CD14-positive monocyte (primary cell): ENCODE data around the gene RAB35. TPM values are rescaled to one million over a fixed set of nuclear protein-coding genes. Genes with fewer than 3 reads are reported as not detected.

Source experiments
- DNase-seq, 3 donors: peaks; one replicate each; pipeline ENCODE4 v3.0.0-alpha.2; 2011 to 2022
- H2AFZ ChIP-seq: 2 replicates; pipeline ENCODE4 v1.6.0; 2012; ENCODE audit warnings: mild to moderate bottlenecking, low read depth, low read length, inconsistent platforms; ENCODE audit not compliant: insufficient read depth, poor library complexity, severe bottlenecking
- H3K27ac ChIP-seq, 2 donors: 1 replicate in 1 of 2; 2 replicates in 1 of 2; pipeline ENCODE4 v1.5.1; 2012 to 2013; ENCODE audit warnings: low read length in 2 of 2, control low read depth in 1 of 2, inconsistent platforms in 1 of 2, low read depth in 1 of 2, mild to moderate bottlenecking in 1 of 2
- H3K27me3 ChIP-seq, 2 donors: one replicate each; pipeline versions ENCODE4 v1.6.0 to v1.6.1; 2011 to 2013; ENCODE audit warnings: low read length in 2 of 2; ENCODE audit not compliant: control insufficient read depth in 2 of 2, insufficient read depth in 2 of 2
- H3K36me3 ChIP-seq, 2 donors: replicated peaks in 1 of 2; 1 replicate in 1 of 2; 2 replicates in 1 of 2; pipeline versions ENCODE4 v1.5.1 to v1.6.1; 2012 to 2013; ENCODE audit warnings: low read length in 2 of 2, control low read depth in 1 of 2, inconsistent platforms in 1 of 2, mild to moderate bottlenecking in 1 of 2; ENCODE audit not compliant: insufficient read depth in 2 of 2, control insufficient read depth in 1 of 2
- H3K4me1 ChIP-seq, 2 donors: 1 replicate in 1 of 2; 2 replicates in 1 of 2; pipeline versions ENCODE4 v1.5.1 to v1.6.1; 2012 to 2013; ENCODE audit warnings: low read length in 2 of 2, control low read depth in 1 of 2, inconsistent platforms in 1 of 2, mild to moderate bottlenecking in 1 of 2, moderate library complexity in 1 of 2; ENCODE audit not compliant: insufficient read depth in 2 of 2, control insufficient read depth in 1 of 2
- H3K4me2 ChIP-seq: replicated peaks from 2 replicates; pipeline ENCODE3; 2012; ENCODE audit warnings: low read length, moderate library complexity, mild to moderate bottlenecking; ENCODE audit not compliant: poor library complexity, severe bottlenecking; ENCODE audit errors: extremely low read depth
- H3K4me3 ChIP-seq, 3 experiments: fragments of 200-600 bp in 1 of 3; sonication (generic) in 1 of 3; replicated peaks in 1 of 3; 1 replicate in 2 of 3; 2 replicates in 1 of 3; pipeline ENCODE4 v1.5.1; 2011 to 2013; ENCODE audit warnings: low read length in 3 of 3, mild to moderate bottlenecking in 3 of 3, control low read depth in 2 of 3, low read depth in 2 of 3, inconsistent platforms in 1 of 3, moderate library complexity in 1 of 3
- H3K79me2 ChIP-seq: 2 replicates; pipeline ENCODE4 v1.6.0; 2012; ENCODE audit warnings: mild to moderate bottlenecking, control low read depth, inconsistent platforms, low read length, moderate library complexity; ENCODE audit not compliant: insufficient read depth
- H3K9ac ChIP-seq: 2 replicates; pipeline ENCODE4 v1.6.0; 2017; ENCODE audit warnings: low read length, mild to moderate bottlenecking; ENCODE audit not compliant: insufficient read depth, poor library complexity, severe bottlenecking
- H3K9me3 ChIP-seq, 2 donors: replicated peaks in 1 of 2; 1 replicate in 1 of 2; 2 replicates in 1 of 2; pipeline versions ENCODE4 v1.5.1 to v1.6.1; 2012 to 2013; ENCODE audit warnings: low read length in 2 of 2, control low read depth in 1 of 2; ENCODE audit not compliant: control insufficient read depth in 1 of 2, insufficient read depth in 1 of 2
- H4K20me1 ChIP-seq: 2 replicates; pipeline ENCODE4 v1.6.0; 2012; ENCODE audit warnings: mild to moderate bottlenecking, low read length, control low read depth, moderate library complexity; ENCODE audit not compliant: insufficient read depth
- H3K27ac Mint-ChIP-seq, 7 donors: one replicate each; pipeline ENCODE4 v1.8.0; 2020; ENCODE audit warnings: mild to moderate bottlenecking in 7 of 7, mixed read lengths in 7 of 7, moderate library complexity in 6 of 7, inconsistent platforms in 2 of 7
- H3K27me3 Mint-ChIP-seq, 3 donors: one replicate each; pipeline ENCODE4 v1.8.0; 2021 to 2022; ENCODE audit warnings: low read depth in 3 of 3, mild to moderate bottlenecking in 3 of 3, mixed read lengths in 3 of 3, moderate library complexity in 3 of 3, inconsistent platforms in 1 of 3
- H3K36me3 Mint-ChIP-seq, 2 donors: one replicate each; pipeline ENCODE4 v1.8.0; 2020; ENCODE audit warnings: mixed read lengths in 2 of 2, inconsistent platforms in 1 of 2, mild to moderate bottlenecking in 1 of 2
- H3K4me1 Mint-ChIP-seq: one replicate; pipeline ENCODE4 v1.8.0; 2020; ENCODE audit warnings: mild to moderate bottlenecking, mixed read lengths
- H3K4me3 Mint-ChIP-seq, 2 donors: one replicate each; pipeline ENCODE4 v1.8.0; 2020; ENCODE audit warnings: mild to moderate bottlenecking in 2 of 2, mixed read lengths in 2 of 2, moderate library complexity in 1 of 2
- H3K9me3 Mint-ChIP-seq, 7 donors: one replicate each; pipeline ENCODE4 v1.8.0; 2020 to 2022; ENCODE audit warnings: mixed read lengths in 7 of 7, mild to moderate bottlenecking in 6 of 7, moderate library complexity in 6 of 7, inconsistent platforms in 2 of 7
- WGBS: methylation state at CpG from one replicate; pipeline ENCODE4 v1.1.5; 2013; ENCODE audit warnings: missing lambda C conversion rate; ENCODE audit not compliant: insufficient coverage; 5-methylcytosine and 5-hydroxymethylcytosine counted together
- intact Hi-C, 2 donors: fragments of 100-400 bp; cut with micrococcal nuclease; formaldehyde crosslinking; loops; one replicate each; pipeline versions ENCODE4 v1.15.0 to v1.15.1; 2023
- polyA plus RNA-seq, 3 donors: library from polyadenylated mRNA; depleted of rRNA in 1 of 3; unstranded in 2 of 3; stranded (reverse) in 1 of 3; fragments of 300-500 nt in 2 of 3; fragments of >200 nt in 1 of 3; fragmentation: Illumina TruSeq in 2 of 3; gene quantifications; 1 replicate in 2 of 3; 2 replicates in 1 of 3; pipeline ENCODE4 v1.2.3, GENCODE V29; 2012 to 2021
- TF ChIP-seq, protein P1 (sequence below): fragments of 200-600 bp; IDR thresholded peaks from one replicate; pipeline ENCODE4 v1.8.0; 2022; ENCODE audit warnings: antibody characterized with exemption, mild to moderate bottlenecking

The RAB35 gene
- polyA plus RNA-seq, 3 donors, result 20.4 to 27.3 (median 21.6) TPM

DNA sequence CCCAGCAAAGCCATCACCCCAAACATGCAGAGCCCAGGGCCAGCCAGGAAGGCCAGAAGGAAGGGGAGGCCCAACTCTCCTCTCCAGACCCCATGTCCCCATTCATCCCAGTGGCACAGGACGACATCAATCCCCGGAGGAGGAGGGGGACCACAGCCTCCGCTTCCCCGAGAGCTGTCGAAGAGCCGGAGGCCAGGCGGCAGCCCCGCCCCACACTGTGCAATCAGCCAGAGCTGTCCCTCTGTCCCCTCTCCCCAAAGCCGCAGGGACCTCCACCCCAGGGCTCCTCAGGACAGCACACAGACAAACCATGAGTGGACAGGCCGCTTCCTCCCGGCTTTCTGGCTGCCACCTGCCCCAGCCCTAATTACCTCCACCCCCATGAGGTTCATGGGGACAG, 16.8 kb downstream of the RAB35 start:
- no peak overlapping the region for H3K4me3 Mint-ChIP-seq
- H3K36me3 Mint-ChIP-seq, result peaks cover 74 to 98% of the 10 kb centered on the region in 2 donors
- Histone ChIP-seq H3K27ac (no peak overlapping the region), H3K36me3 (peaks cover 85 to 100% of the 10 kb centered on the region in 2 donors), H3K4me2 (no peak overlapping the region), H3K9ac (no peak overlapping the region), H2AFZ (no peak overlapping the region), H3K4me3 (no peak overlapping the region), H3K79me2 (peaks cover 62% of the 10 kb centered on the region), H3K27me3 (no peaks in the 10 kb centered on the region), H3K9me3 (no peaks in the 10 kb centered on the region), H3K4me1 (peaks cover 8 to 19% of the 10 kb centered on the region in 2 donors), H4K20me1 (peaks cover 97% of the 10 kb centered on the region)
- peaks cover 10% of the 10 kb centered on the region for H3K4me1 Mint-ChIP-seq
- no peak for DNase-seq
- intact Hi-C loops, result no loop called here
- WGBS, result 100% methylated on average over 6 of the region's 11 CpGs
- H3K9me3 Mint-ChIP-seq, result no peaks in the 10 kb centered on the region
- H3K27me3 Mint-ChIP-seq, result no peaks in the 10 kb centered on the region
- TF ChIP-seq, protein P1, sequence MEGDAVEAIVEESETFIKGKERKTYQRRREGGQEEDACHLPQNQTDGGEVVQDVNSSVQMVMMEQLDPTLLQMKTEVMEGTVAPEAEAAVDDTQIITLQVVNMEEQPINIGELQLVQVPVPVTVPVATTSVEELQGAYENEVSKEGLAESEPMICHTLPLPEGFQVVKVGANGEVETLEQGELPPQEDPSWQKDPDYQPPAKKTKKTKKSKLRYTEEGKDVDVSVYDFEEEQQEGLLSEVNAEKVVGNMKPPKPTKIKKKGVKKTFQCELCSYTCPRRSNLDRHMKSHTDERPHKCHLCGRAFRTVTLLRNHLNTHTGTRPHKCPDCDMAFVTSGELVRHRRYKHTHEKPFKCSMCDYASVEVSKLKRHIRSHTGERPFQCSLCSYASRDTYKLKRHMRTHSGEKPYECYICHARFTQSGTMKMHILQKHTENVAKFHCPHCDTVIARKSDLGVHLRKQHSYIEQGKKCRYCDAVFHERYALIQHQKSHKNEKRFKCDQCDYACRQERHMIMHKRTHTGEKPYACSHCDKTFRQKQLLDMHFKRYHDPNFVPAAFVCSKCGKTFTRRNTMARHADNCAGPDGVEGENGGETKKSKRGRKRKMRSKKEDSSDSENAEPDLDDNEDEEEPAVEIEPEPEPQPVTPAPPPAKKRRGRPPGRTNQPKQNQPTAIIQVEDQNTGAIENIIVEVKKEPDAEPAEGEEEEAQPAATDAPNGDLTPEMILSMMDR, result no peak
- peak overlapping the region in 3 of 7 donors; percentile 18 to 37 (median 33) for H3K27ac Mint-ChIP-seq

DNA sequence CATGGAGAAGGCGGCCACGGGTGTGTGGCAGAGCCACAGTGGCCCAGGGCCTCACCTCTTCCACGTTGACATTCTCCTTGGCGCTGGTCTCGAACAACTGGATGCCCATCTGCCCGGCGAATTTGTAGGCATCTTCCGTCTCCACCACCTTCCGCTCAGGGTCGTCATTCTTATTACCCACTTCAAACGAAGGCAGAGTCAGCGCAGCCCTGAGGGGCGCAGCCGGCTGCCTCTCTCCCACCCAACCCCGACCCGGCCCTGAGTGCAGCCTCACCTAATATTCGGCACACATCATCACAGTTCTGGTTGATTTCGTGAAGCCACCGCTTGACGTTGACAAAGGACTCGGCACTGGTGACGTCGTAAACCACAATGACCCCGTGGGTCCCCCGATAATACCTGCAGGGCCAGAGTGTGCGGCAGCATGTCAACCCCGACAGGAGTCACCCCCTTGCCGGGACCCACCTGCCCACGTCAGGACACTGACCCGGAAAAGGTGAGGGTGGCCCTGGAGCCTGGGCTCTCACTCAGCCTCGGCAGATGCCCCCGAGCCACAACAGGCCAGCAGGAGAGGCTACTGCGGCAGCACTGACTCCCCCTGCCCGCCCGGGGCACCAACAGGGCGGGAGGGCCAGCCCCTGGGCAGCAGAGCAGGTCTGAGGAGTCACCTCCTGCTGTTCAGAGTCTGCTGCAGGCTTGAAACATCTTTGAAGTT, 17.6 kb downstream of the RAB35 start:
- Histone ChIP-seq H3K9me3 (no peaks in the 10 kb centered on the region), H3K9ac (no peak overlapping the region), H3K4me3 (no peak overlapping the region), H3K79me2 (peaks cover 54% of the 10 kb centered on the region), H3K27ac (no peak overlapping the region), H4K20me1 (peaks cover 97% of the 10 kb centered on the region), H3K4me2 (no peak overlapping the region), H3K27me3 (no peaks in the 10 kb centered on the region), H3K36me3 (peaks cover 84 to 96% of the 10 kb centered on the region in 2 donors), H3K4me1 (peaks cover 8 to 19% of the 10 kb centered on the region in 2 donors), H2AFZ (no peak overlapping the region)
- TF ChIP-seq, protein P1, result no peak
- intact Hi-C loops, result no loop called here
- DNase-seq, result no peak
- WGBS, result 98% methylated on average over 34 of the region's 36 CpGs
- Mint-ChIP-seq H3K4me3 (no peak overlapping the region), H3K9me3 (no peaks in the 10 kb centered on the region), H3K4me1 (peaks cover 10% of the 10 kb centered on the region), H3K27ac (peak overlapping the region in 1 of 7 donors; percentile 68), H3K27me3 (no peaks in the 10 kb centered on the region), H3K36me3 (peaks cover 72 to 94% of the 10 kb centered on the region in 2 donors)
